ENCODE results near the gene CPNE4. TPM values are rescaled to one million over a fixed set of nuclear protein-coding genes. Genes with fewer than 3 reads are reported as not detected.

Gene CPNE4
- total RNA-seq, 2 experiments from 2014 or later: not detected

DNA sequence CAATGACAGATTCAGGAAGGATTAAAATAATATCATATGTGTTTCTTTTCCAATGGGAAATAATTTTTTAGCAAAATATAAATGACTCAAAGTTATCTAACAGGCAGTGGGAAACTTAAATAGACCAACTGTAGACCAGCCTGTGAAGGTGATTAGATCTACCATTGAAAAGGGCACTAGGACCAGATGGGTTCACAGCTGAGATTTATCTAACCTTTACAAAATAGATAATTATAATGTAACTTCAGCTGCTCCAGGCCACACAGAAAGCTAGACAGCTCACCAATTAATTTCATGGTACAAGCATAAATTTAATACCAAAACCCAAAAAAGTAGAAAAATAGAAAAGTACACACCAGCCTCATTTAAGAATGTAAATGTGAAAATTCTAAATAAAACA lies 291.7 kb downstream of the CPNE4 start:
- Mint-ChIP-seq H3K27ac (no peak overlapping the region), H3K36me3 (ENCODE audit: low read depth) (no peaks in the 10 kb centered on the region), H3K9me3 (no peaks in the 10 kb centered on the region), H3K4me3 (no peak overlapping the region), H3K4me1 (no peaks in the 10 kb centered on the region), H3K27me3 (peaks cover 8% of the 10 kb centered on the region)
- no peak for DNase-seq
- POLR2A ChIA-PET: no interaction called here
- CTCF ChIA-PET: no interaction called here

DNA sequence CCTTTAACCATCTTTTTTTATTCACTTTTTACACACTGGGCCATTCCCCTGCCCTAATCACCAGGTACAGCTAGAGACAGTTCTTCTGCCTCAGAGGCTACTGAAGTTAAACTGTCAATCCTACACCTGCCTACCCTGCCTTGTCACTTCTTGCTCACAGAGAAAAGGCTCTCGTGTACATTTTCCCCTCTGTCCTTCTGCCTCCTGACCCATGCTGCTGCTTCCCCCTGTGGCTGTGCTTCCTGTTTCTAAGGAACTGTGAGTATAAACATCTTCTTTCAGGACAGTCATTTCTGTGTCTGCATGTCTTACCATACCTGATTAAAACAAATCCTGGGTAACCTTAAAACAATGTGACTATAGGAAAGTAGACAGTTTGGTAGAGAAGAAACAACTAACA lies 295.6 kb downstream of the CPNE4 start:
- CTCF ChIA-PET: no interaction called here
- Mint-ChIP-seq H3K27ac (no peak overlapping the region), H3K36me3 (ENCODE audit: low read depth) (no peaks in the 10 kb centered on the region), H3K9me3 (no peaks in the 10 kb centered on the region), H3K4me1 (no peaks in the 10 kb centered on the region), H3K4me3 (no peak overlapping the region), H3K27me3 (peaks cover 3% of the 10 kb centered on the region)
- DNase-seq: no peak
- POLR2A ChIA-PET: no interaction called here

DNA sequence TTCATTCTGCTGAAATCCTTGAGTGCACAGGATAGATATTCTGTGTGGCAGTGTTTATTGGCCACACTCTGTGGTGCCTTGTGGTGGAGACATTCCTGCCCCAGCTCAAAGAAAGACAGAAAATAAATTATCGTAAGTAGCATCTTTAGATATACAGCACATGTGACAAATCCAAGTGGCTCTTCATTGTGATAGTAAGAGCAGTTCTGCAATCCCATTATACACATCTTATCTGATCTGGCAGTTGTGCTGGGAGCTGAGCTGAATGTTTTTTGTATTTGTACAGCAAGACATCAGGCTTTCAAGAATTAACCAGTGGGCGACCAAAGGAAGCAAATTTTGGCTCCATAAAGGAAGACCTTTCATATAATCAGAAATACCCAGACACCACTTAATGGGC lies 296.7 kb downstream of the CPNE4 start:
- no peak overlapping the region for H3K27ac Mint-ChIP-seq
- no peaks in the 10 kb centered on the region for H3K4me1 Mint-ChIP-seq
- no peak overlapping the region for H3K4me3 Mint-ChIP-seq
- CTCF ChIA-PET: no interaction called here
- POLR2A ChIA-PET: no interaction called here
- DNase-seq: no peak
- H3K36me3 Mint-ChIP-seq (ENCODE audit: low read depth): no peaks in the 10 kb centered on the region
- peaks cover 3% of the 10 kb centered on the region for H3K27me3 Mint-ChIP-seq
- no peaks in the 10 kb centered on the region for H3K9me3 Mint-ChIP-seq

DNA sequence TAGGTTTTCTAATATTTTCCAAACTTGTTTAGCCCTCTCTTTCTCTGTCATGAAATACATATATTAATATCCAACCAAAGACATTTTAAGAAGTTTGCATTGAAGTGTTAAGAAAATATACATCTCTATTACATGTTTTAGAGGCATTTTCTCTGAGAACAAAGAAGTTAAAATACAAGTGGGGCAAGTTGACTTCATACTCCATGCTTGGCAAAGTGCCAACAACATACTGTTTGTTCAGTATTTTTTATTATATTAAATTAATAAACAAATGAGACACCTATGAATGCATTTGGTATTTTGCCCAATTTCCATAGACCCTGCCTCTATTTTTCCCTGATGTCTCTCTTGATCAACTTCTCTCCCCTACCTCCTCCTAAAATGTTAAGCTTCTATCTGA lies 299.3 kb downstream of the CPNE4 start:
- Mint-ChIP-seq H3K4me1 (peaks cover 2% of the 10 kb centered on the region), H3K36me3 (ENCODE audit: low read depth) (no peaks in the 10 kb centered on the region)
- POLR2A ChIA-PET: no interaction called here

DNA sequence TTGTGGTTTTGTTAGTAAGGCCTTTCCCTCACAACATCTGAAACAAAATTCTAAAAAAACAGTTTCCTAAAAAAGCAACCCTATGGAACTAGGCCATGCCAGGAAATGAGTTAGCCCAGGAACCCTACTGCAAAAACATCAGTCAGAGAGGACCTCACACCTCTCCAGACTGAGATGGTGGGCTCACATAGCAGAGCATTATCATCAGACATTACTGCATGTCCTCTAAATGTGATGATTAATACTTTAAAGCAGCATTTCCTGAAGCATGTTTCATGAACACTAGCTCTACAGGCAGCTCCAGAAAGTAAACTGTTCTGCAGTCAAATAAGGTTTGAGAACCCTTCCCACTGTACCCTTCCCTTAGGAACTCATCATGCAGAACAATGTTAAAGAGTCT lies 299.7 kb downstream of the CPNE4 start:
- ChIA-PET CTCF (no interaction called here), POLR2A (no interaction called here)
- DNase-seq: no peak
- H3K9me3 Mint-ChIP-seq: no peaks in the 10 kb centered on the region
- H3K27ac Mint-ChIP-seq: no peak overlapping the region
- no peak overlapping the region for H3K4me3 Mint-ChIP-seq
- H3K4me1 Mint-ChIP-seq: peaks cover 2% of the 10 kb centered on the region
- H3K36me3 Mint-ChIP-seq (ENCODE audit: low read depth): no peaks in the 10 kb centered on the region
- H3K27me3 Mint-ChIP-seq: no peaks in the 10 kb centered on the region

More for the DNA sequence above, 299.3 kb downstream of the CPNE4 start:
- Mint-ChIP-seq H3K4me3 (no peak overlapping the region), H3K9me3 (no peaks in the 10 kb centered on the region), H3K27me3 (no peaks in the 10 kb centered on the region), H3K27ac (no peak overlapping the region)
- no peak for DNase-seq
- CTCF ChIA-PET: no interaction called here

DNA sequence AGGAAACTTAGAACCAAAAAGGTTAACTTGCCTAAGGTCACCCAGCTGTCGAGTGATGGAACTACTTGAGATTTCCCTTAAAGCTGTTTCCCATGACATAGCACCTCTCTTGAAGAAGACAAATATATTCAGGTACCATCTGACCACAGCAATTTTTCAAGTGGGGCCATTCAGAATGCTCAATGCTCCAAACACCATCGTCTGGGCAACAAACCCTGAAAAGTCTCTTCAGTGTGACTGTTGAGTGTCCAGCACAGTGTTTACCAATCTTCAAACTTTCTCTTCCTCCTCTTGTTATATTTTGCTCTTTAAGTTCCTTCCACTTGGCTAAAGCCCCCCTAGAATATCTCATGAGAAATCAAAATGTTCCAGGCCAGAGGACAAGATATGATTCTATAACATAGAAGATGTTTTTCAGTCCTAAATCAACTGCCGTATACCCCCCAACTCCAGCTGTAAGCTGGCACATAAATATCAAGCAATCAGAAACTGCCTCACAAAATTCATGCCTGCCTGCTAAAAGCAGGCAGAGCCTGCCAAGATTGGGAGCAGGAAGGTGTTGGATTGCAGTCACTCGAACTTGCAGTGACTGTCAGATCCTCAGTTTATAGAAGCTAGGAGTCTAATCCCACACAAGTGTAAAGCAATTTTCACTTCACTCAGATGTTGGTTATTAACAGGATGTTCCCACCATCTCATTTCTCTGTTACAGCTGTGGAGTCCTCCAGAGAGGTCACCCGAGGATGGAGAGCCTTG lies 301.6 kb downstream of the CPNE4 start:
- CTCF ChIA-PET: no interaction called here
- POLR2A ChIA-PET: no interaction called here
- H3K36me3 Mint-ChIP-seq (ENCODE audit: low read depth): no peaks in the 10 kb centered on the region
- peaks cover 2% of the 10 kb centered on the region for H3K4me1 Mint-ChIP-seq
- H3K27me3 Mint-ChIP-seq: no peaks in the 10 kb centered on the region
- no peak overlapping the region for H3K4me3 Mint-ChIP-seq
- H3K9me3 Mint-ChIP-seq: no peaks in the 10 kb centered on the region
- DNase-seq: no peak
- no peak overlapping the region for H3K27ac Mint-ChIP-seq

DNA sequence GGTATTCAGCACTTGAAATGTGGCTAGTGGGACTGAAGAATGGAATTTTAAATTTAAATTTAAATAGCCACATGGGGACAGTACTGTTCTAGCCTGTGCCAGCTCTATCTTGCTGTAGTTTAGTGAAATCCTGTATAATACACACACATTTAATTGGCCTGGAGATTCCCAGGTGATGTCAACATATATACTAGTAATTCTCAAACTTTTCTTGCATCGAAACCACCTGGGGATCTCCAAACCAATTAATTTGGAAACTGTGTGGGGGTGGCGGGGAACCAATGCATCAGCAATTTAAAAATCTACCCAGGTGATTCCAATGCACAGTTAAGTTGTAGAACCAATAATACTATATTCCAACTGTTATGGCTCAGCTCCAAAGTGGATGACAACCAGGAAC lies 303.1 kb downstream of the CPNE4 start:
- H3K36me3 Mint-ChIP-seq (ENCODE audit: low read depth): no peaks in the 10 kb centered on the region
- no peaks in the 10 kb centered on the region for H3K27me3 Mint-ChIP-seq
- no peaks in the 10 kb centered on the region for H3K9me3 Mint-ChIP-seq
- POLR2A ChIA-PET: no interaction called here
- no peak overlapping the region for H3K4me3 Mint-ChIP-seq
- CTCF ChIA-PET: no interaction called here
- DNase-seq: no peak
- peaks cover 2% of the 10 kb centered on the region for H3K4me1 Mint-ChIP-seq
- H3K27ac Mint-ChIP-seq: no peak overlapping the region

DNA sequence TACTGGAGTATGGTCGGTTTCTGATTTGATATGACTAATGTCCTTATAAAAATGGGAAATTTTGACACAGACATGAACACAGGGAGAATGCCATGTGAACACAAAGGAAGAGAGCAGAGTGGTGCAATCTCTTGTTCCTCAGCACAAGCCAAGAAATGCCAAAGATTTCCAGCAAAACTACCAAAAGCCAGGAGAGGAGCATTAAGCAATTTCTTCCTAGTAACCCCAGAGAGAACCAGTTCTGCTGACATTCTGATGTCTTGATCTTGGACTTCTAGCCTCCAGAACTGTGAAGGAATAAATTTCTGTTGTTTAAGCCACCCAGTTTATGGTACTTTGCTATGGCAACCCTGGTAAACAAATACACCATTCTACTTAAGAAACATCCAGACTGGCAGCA lies 304.2 kb downstream of the CPNE4 start:
- Mint-ChIP-seq H3K27ac (no peak overlapping the region), H3K9me3 (no peaks in the 10 kb centered on the region), H3K4me1 (peaks cover 2% of the 10 kb centered on the region), H3K4me3 (no peak overlapping the region), H3K36me3 (ENCODE audit: low read depth) (no peaks in the 10 kb centered on the region), H3K27me3 (no peaks in the 10 kb centered on the region)
- DNase-seq: no peak
- ChIA-PET CTCF (no interaction called here), POLR2A (no interaction called here)

DNA sequence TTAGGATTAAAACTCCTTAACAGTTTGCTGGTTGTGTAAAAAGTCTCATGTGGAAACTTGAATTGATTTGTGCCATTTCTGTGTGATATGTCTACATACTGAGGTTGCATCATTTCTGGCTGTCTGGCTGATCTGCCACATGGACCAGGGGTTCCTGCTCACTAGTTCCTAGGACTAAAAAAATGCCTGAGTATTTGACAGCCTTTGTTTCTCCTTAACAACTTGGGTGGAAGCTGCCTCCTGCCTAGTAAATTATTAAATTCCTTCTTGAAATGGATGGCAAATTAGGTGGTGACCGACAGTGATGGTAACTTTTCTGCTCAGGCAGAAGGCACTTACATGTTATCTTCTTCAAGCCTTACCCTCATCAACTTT lies 305.2 kb downstream of the CPNE4 start:
- Mint-ChIP-seq H3K4me1 (peaks cover 2% of the 10 kb centered on the region), H3K36me3 (ENCODE audit: low read depth) (no peaks in the 10 kb centered on the region), H3K27me3 (peaks cover 2% of the 10 kb centered on the region), H3K4me3 (no peak overlapping the region), H3K9me3 (no peaks in the 10 kb centered on the region), H3K27ac (no peak overlapping the region)
- DNase-seq: no peak
- ChIA-PET POLR2A (no interaction called here), CTCF (no interaction called here)

DNA sequence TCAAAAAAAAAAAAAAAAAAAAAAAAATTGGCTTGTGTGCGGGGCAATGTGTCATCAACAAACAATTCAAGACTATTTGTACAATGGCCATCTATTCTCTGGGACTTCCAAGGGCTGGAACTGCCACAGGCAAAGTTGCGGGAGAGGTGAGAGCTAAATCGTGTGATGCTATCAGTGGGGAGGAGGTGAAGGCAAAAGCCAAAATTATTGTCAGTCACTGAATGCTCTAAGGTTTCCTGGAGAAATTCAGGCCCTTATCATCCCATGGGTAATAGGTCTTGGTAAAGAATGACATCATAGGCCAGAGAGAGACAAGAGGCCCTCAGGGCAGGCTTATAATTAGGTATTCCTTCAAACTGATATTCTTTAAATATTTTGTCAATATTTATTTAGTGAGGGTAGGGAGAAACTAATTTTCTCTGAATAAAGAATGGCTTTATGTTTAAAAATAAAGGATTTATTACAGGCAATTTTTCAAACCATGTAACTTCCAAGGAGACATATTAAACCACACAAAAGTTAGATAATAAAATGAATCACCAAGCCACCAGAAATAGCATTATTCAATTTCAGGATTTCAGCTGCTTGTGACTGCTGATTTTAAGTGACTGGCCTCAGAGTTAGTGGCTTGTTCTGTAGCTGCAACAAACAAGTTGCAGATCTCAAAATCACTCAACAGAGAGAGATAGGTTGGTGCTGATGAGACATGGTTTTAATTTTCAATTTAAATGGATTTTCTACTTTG lies 305.7 kb downstream of the CPNE4 start:
- H3K27ac Mint-ChIP-seq: no peak overlapping the region
- H3K27me3 Mint-ChIP-seq: peaks cover 2% of the 10 kb centered on the region
- no peak for DNase-seq
- H3K36me3 Mint-ChIP-seq (ENCODE audit: low read depth): no peaks in the 10 kb centered on the region
- ChIA-PET CTCF (no interaction called here), POLR2A (no interaction called here)
- no peaks in the 10 kb centered on the region for H3K9me3 Mint-ChIP-seq
- no peak overlapping the region for H3K4me3 Mint-ChIP-seq
- H3K4me1 Mint-ChIP-seq: peaks cover 2% of the 10 kb centered on the region

DNA sequence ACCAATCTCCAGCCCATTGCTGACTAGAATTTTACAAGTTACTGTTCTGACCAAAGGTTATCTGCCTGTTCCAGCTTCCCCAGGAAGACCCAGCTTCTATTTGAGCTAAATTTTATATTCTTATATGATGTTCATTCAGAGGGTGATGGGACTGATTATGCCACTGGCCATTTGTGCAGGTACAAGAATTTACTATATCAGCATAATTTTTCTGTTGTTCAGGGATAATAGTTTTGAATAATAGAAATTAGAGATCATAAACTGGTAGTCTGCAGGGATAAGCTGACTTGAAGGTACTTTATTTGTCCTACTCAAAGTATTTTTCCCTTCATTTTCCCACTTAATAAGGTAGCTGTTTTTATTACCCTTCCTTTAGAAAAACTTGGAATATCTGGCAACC lies 309.4 kb downstream of the CPNE4 start:
- H3K9me3 Mint-ChIP-seq: no peaks in the 10 kb centered on the region
- CTCF ChIA-PET: no interaction called here
- no peak for DNase-seq
- no peak overlapping the region for H3K4me3 Mint-ChIP-seq
- no peaks in the 10 kb centered on the region for H3K36me3 Mint-ChIP-seq (ENCODE audit: low read depth)
- H3K27ac Mint-ChIP-seq: no peak overlapping the region
- peaks cover 8% of the 10 kb centered on the region for H3K27me3 Mint-ChIP-seq
- POLR2A ChIA-PET: no interaction called here
- H3K4me1 Mint-ChIP-seq: no peaks in the 10 kb centered on the region

DNA sequence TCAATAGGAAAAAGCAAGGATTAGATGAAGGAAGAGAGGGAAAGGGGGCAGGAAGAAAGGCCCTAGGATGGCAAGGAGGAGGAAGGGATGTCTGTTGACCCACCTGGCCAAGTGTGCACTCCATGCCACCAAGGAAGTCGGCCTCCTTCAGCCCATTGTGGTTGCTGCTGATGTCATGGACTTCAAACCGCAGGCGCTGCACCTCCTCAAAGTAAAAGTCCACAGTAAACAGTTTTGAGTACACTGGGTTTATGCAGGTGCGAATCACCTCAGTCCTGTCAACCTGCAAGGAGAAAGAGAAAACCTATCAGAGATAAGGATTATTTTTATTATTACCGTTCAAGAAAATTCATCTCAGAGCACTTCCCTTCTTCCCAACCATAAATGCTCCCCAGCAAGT lies 311.5 kb downstream of the CPNE4 start:
- no peak for DNase-seq
- Mint-ChIP-seq H3K36me3 (ENCODE audit: low read depth) (no peaks in the 10 kb centered on the region), H3K9me3 (no peaks in the 10 kb centered on the region), H3K27me3 (peaks cover 10% of the 10 kb centered on the region), H3K27ac (no peak overlapping the region), H3K4me1 (no peaks in the 10 kb centered on the region), H3K4me3 (no peak overlapping the region)
- POLR2A ChIA-PET: no interaction called here
- CTCF ChIA-PET: no interaction called here

DNA sequence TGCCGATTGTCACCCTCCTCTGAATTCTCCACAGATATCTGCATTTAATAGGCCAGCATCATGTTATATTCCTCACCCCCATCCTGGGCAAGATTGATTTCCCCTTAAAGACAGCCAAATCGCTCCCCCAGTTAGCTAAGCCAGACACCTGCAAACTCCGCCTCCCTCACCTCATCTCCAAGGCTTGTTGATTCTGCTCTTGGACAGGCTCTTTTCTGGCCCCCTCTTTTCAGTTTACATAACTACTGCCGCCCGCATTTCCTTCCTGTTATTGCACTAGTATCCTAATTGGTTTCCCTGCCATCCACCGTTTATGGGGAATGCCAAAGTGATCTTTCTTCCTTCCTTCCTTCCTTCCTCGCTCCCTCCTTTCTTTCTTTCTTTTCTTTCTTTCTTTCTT lies 317.3 kb downstream of the CPNE4 start:
- Mint-ChIP-seq H3K27ac (no peak overlapping the region), H3K4me3 (no peak overlapping the region), H3K4me1 (peaks cover 2% of the 10 kb centered on the region), H3K36me3 (ENCODE audit: low read depth) (no peaks in the 10 kb centered on the region), H3K9me3 (no peaks in the 10 kb centered on the region), H3K27me3 (peaks cover 2% of the 10 kb centered on the region)
- DNase-seq: no peak
- CTCF ChIA-PET: no interaction called here
- POLR2A ChIA-PET: no interaction called here

DNA sequence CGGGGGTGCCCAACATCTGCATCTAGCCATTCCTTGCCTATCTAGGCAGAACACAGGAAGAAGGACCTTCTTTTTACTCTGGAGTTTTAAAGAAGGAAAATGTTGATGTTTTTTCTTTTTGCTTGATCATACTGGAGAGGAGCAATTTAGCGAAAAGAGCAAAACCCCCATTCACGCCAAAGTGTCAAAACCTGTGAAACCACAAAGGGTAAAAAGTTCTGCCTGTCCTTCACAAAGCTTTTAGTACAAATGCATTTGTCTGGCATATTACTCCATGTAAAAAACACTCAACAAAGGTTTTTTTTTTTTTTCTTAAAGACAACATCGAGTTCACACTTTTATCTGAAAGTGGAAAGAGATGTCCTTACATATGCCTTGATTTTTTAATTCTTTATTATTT lies 317.9 kb downstream of the CPNE4 start:
- Mint-ChIP-seq H3K36me3 (ENCODE audit: low read depth) (no peaks in the 10 kb centered on the region), H3K27ac (no peak overlapping the region), H3K4me3 (no peak overlapping the region), H3K27me3 (peaks cover 2% of the 10 kb centered on the region), H3K9me3 (no peaks in the 10 kb centered on the region), H3K4me1 (peaks cover 2% of the 10 kb centered on the region)
- no peak for DNase-seq
- POLR2A ChIA-PET: no interaction called here
- CTCF ChIA-PET: no interaction called here
